Measurements from ENCODE around the gene TTC23.
"Not testable (repeated sequence)": the region's sequence is repeated elsewhere in the genome, so short reads cannot be mapped to it uniquely, and the experiment has no call there.

TTC23 gene

GRCh38 chr15:99117563-99118257 lies 131.7 kb downstream of the TTC23 start:
- H3K4me1 Mint-ChIP-seq (ENCODE audit: low read depth), result no peaks in the 10 kb centered on the region
- H3K27me3 Mint-ChIP-seq, result peaks cover 8% of the 10 kb centered on the region
- intact Hi-C loops (cut with micrococcal nuclease), result no loop called here
- no peak overlapping the region for H3K27ac Mint-ChIP-seq
- no peaks in the 10 kb centered on the region for H3K36me3 Mint-ChIP-seq (ENCODE audit: low read depth)
- H3K4me3 Mint-ChIP-seq, result no peak overlapping the region
- no peaks in the 10 kb centered on the region for H3K9me3 Mint-ChIP-seq

- H3K4me3 Mint-ChIP-seq, result no peak overlapping the region
- no peaks in the 10 kb centered on the region for H3K36me3 Mint-ChIP-seq (ENCODE audit: low read depth)
- intact Hi-C loops (cut with micrococcal nuclease), result no loop called here
- peaks cover 8% of the 10 kb centered on the region for H3K27me3 Mint-ChIP-seq
- no peak overlapping the region for H3K27ac Mint-ChIP-seq
- no peaks in the 10 kb centered on the region for H3K9me3 Mint-ChIP-seq
- H3K4me1 Mint-ChIP-seq (ENCODE audit: low read depth), result no peaks in the 10 kb centered on the region
Observed at GRCh38 chr15:99117111-99117510, 132.3 kb downstream of the TTC23 start.

GRCh38 chr15:99115300-99116215 lies 133.8 kb downstream of the TTC23 start:
- Mint-ChIP-seq H3K4me1 (ENCODE audit: low read depth) (no peaks in the 10 kb centered on the region), H3K4me3 (no peak overlapping the region), H3K36me3 (ENCODE audit: low read depth) (no peaks in the 10 kb centered on the region), H3K27ac (no peak overlapping the region), H3K9me3 (no peaks in the 10 kb centered on the region), H3K27me3 (peaks cover 5% of the 10 kb centered on the region)
- intact Hi-C loops (cut with micrococcal nuclease), result no loop called here

GRCh38 chr15:99114511-99115299 lies 134.7 kb downstream of the TTC23 start:
- no peaks in the 10 kb centered on the region for H3K9me3 Mint-ChIP-seq
- H3K4me1 Mint-ChIP-seq (ENCODE audit: low read depth), result no peaks in the 10 kb centered on the region
- intact Hi-C loops (cut with micrococcal nuclease), result no loop called here
- no peak overlapping the region for H3K4me3 Mint-ChIP-seq
- no peak overlapping the region for H3K27ac Mint-ChIP-seq
- peaks cover 3% of the 10 kb centered on the region for H3K27me3 Mint-ChIP-seq
- no peaks in the 10 kb centered on the region for H3K36me3 Mint-ChIP-seq (ENCODE audit: low read depth)

GRCh38 chr15:99113547-99114271 lies 135.7 kb downstream of the TTC23 start:
- H3K9me3 Mint-ChIP-seq, result no peaks in the 10 kb centered on the region
- H3K36me3 Mint-ChIP-seq (ENCODE audit: low read depth), result no peaks in the 10 kb centered on the region
- intact Hi-C loops (cut with micrococcal nuclease), result no loop called here
- no peaks in the 10 kb centered on the region for H3K4me1 Mint-ChIP-seq (ENCODE audit: low read depth)
- peaks cover 6% of the 10 kb centered on the region for H3K27me3 Mint-ChIP-seq
- no peak overlapping the region for H3K4me3 Mint-ChIP-seq
- no peak overlapping the region for H3K27ac Mint-ChIP-seq

- H3K4me3 Mint-ChIP-seq, result not testable (repeated sequence)
Observed at GRCh38 chr15:99111641-99112040, 137.7 kb downstream of the TTC23 start.

GRCh38 chr15:99110581-99111320 lies 138.6 kb downstream of the TTC23 start:
- intact Hi-C loops (cut with micrococcal nuclease), result no loop called here
- Mint-ChIP-seq H3K4me1 (ENCODE audit: low read depth) (peaks cover under 1% of the 10 kb centered on the region), H3K27me3 (peaks cover 29% of the 10 kb centered on the region), H3K36me3 (ENCODE audit: low read depth) (no peaks in the 10 kb centered on the region), H3K9me3 (no peaks in the 10 kb centered on the region), H3K27ac (no peak overlapping the region), H3K4me3 (no peak overlapping the region)

More at GRCh38 chr15:99111641-99112040, 137.7 kb downstream of the TTC23 start:
- H3K9me3 Mint-ChIP-seq; H3K4me1 Mint-ChIP-seq (ENCODE audit: low read depth); intact Hi-C loops (cut with micrococcal nuclease); H3K27ac Mint-ChIP-seq; H3K36me3 Mint-ChIP-seq (ENCODE audit: low read depth): not testable (repeated sequence)
- peaks cover 21% of the 10 kb centered on the region for H3K27me3 Mint-ChIP-seq

- H3K9me3 Mint-ChIP-seq, result no peaks in the 10 kb centered on the region
- no peaks in the 10 kb centered on the region for H3K36me3 Mint-ChIP-seq (ENCODE audit: low read depth)
- no peak overlapping the region for H3K27ac Mint-ChIP-seq
- peaks cover 4% of the 10 kb centered on the region for H3K4me1 Mint-ChIP-seq (ENCODE audit: low read depth)
- intact Hi-C loops (cut with micrococcal nuclease), result no loop called here
- H3K27me3 Mint-ChIP-seq, result peaks cover 33% of the 10 kb centered on the region
- H3K4me3 Mint-ChIP-seq, result no peak overlapping the region
Observed at GRCh38 chr15:99110093-99110492, 139.3 kb downstream of the TTC23 start.

- peaks cover 10% of the 10 kb centered on the region for H3K4me1 Mint-ChIP-seq (ENCODE audit: low read depth)
- H3K9me3 Mint-ChIP-seq, result no peaks in the 10 kb centered on the region
- intact Hi-C loops (cut with micrococcal nuclease), result loop anchor here (10.0 kb wide), 1 partner anchor 645 kb away; no protein-coding TSS in a partner anchor
- no peak overlapping the region for H3K4me3 Mint-ChIP-seq
- no peaks in the 10 kb centered on the region for H3K36me3 Mint-ChIP-seq (ENCODE audit: low read depth)
- no peak overlapping the region for H3K27ac Mint-ChIP-seq
- H3K27me3 Mint-ChIP-seq, result peaks cover 38% of the 10 kb centered on the region
Observed at GRCh38 chr15:99109555-99110021, 139.8 kb downstream of the TTC23 start.

GRCh38 chr15:99108993-99109392 lies 140.4 kb downstream of the TTC23 start:
- H3K4me1 Mint-ChIP-seq (ENCODE audit: low read depth), result peaks cover 10% of the 10 kb centered on the region
- no peak overlapping the region for H3K4me3 Mint-ChIP-seq
- no peaks in the 10 kb centered on the region for H3K9me3 Mint-ChIP-seq
- H3K36me3 Mint-ChIP-seq (ENCODE audit: low read depth), result no peaks in the 10 kb centered on the region
- peaks cover 40% of the 10 kb centered on the region for H3K27me3 Mint-ChIP-seq
- intact Hi-C loops (cut with micrococcal nuclease), result loop anchor here (10.0 kb wide), 1 partner anchor 646 kb away; no protein-coding TSS in a partner anchor
- H3K27ac Mint-ChIP-seq, result no peak overlapping the region

- H3K36me3 Mint-ChIP-seq (ENCODE audit: low read depth), result no peaks in the 10 kb centered on the region
- H3K27ac Mint-ChIP-seq, result no peak overlapping the region
- peaks cover 10% of the 10 kb centered on the region for H3K4me1 Mint-ChIP-seq (ENCODE audit: low read depth)
- intact Hi-C loops (cut with micrococcal nuclease), result loop anchor here (10.0 kb wide), 1 partner anchor 648 kb away; no protein-coding TSS in a partner anchor
- no peak overlapping the region for H3K4me3 Mint-ChIP-seq
- H3K27me3 Mint-ChIP-seq, result peaks cover 60% of the 10 kb centered on the region
- no peaks in the 10 kb centered on the region for H3K9me3 Mint-ChIP-seq
Observed at GRCh38 chr15:99106417-99107220, 142.8 kb downstream of the TTC23 start.

Measured in dendritic cell treated with granulocyte-macrophage colony-stimulating factor and Interleukin-4, amounts not matched to agents 40 ng/mL and 50 ng/mL, for 4 days (primary cell).